ENCODE results near the gene FAM217B.

The FAM217B gene

GRCh38 chr20:59985164-59985563 is 45.0 kb downstream of the FAM217B start:
- H3K27me3 ChIP-seq: no peaks in the 10 kb centered on the region
- no peak for TF ChIP-seq CTCF (IDR thresholded peaks at IDR 0.05)
- peaks cover 42 to 61% of the 10 kb centered on the region in 2 experiments for H3K4me1 ChIP-seq (ENCODE audit: control insufficient read depth in 1 of 2, insufficient read depth in 1 of 2, low read depth in 1 of 2, low read length in 1 of 2)
- H3K9me3 ChIP-seq: no peaks in the 10 kb centered on the region
- H3K4me3 ChIP-seq (ENCODE audit: low read depth in 1 of 2, low read length in 1 of 2): peak overlapping the region in 1 of 2 experiments; percentile 33
- peak overlapping the region; percentile 90 for H3K27ac ChIP-seq
- no peaks in the 10 kb centered on the region for H3K36me3 ChIP-seq

GRCh38 chr20:59985864-59986263 is 45.7 kb downstream of the FAM217B start:
- Histone ChIP-seq H3K36me3 (no peaks in the 10 kb centered on the region), H3K27me3 (no peaks in the 10 kb centered on the region), H3K9me3 (no peaks in the 10 kb centered on the region), H3K4me1 (ENCODE audit: control insufficient read depth in 1 of 2, insufficient read depth in 1 of 2, low read depth in 1 of 2, low read length in 1 of 2) (peaks cover 46 to 62% of the 10 kb centered on the region in 2 experiments), H3K4me3 (ENCODE audit: low read depth in 1 of 2, low read length in 1 of 2) (peak overlapping the region in 1 of 2 experiments; percentile 2), H3K27ac (peak overlapping the region; percentile 90)
- peak; percentile 61 for TF ChIP-seq CTCF (IDR thresholded peaks at IDR 0.05)

- H3K27ac ChIP-seq: peak overlapping the region; percentile 90
- no peaks in the 10 kb centered on the region for H3K36me3 ChIP-seq
- no peaks in the 10 kb centered on the region for H3K9me3 ChIP-seq
- H3K4me3 ChIP-seq (ENCODE audit: low read depth in 1 of 2, low read length in 1 of 2): no peak overlapping the region
- peaks cover 58 to 74% of the 10 kb centered on the region in 2 experiments for H3K4me1 ChIP-seq (ENCODE audit: control insufficient read depth in 1 of 2, insufficient read depth in 1 of 2, low read depth in 1 of 2, low read length in 1 of 2)
- H3K27me3 ChIP-seq: no peaks in the 10 kb centered on the region
- no peak for TF ChIP-seq CTCF (IDR thresholded peaks at IDR 0.05)
Measured at GRCh38 chr20:59987135-59987534, 46.9 kb downstream of the FAM217B start.

- TF ChIP-seq CTCF (IDR thresholded peaks at IDR 0.05): no peak
- no peaks in the 10 kb centered on the region for H3K9me3 ChIP-seq
- H3K27ac ChIP-seq: peak overlapping the region; percentile 56
- no peaks in the 10 kb centered on the region for H3K36me3 ChIP-seq
- peaks cover 61 to 80% of the 10 kb centered on the region in 2 experiments for H3K4me1 ChIP-seq (ENCODE audit: control insufficient read depth in 1 of 2, insufficient read depth in 1 of 2, low read depth in 1 of 2, low read length in 1 of 2)
- no peak overlapping the region for H3K4me3 ChIP-seq (ENCODE audit: low read depth in 1 of 2, low read length in 1 of 2)
- no peaks in the 10 kb centered on the region for H3K27me3 ChIP-seq
Measured at GRCh38 chr20:59988141-59988540, 48.0 kb downstream of the FAM217B start.

GRCh38 chr20:59992526-59993084 is 52.4 kb downstream of the FAM217B start:
- Histone ChIP-seq H3K36me3 (no peaks in the 10 kb centered on the region), H3K4me3 (ENCODE audit: low read depth in 1 of 2, low read length in 1 of 2) (no peak overlapping the region), H3K4me1 (ENCODE audit: control insufficient read depth in 1 of 2, insufficient read depth in 1 of 2, low read depth in 1 of 2, low read length in 1 of 2) (peaks cover 45 to 60% of the 10 kb centered on the region in 2 experiments), H3K27ac (peak overlapping the region; percentile 75), H3K27me3 (no peaks in the 10 kb centered on the region), H3K9me3 (no peaks in the 10 kb centered on the region)
- no peak for TF ChIP-seq CTCF (IDR thresholded peaks at IDR 0.05)
